ENCODE results near the gene TTC7B.

TTC7B gene

DNA sequence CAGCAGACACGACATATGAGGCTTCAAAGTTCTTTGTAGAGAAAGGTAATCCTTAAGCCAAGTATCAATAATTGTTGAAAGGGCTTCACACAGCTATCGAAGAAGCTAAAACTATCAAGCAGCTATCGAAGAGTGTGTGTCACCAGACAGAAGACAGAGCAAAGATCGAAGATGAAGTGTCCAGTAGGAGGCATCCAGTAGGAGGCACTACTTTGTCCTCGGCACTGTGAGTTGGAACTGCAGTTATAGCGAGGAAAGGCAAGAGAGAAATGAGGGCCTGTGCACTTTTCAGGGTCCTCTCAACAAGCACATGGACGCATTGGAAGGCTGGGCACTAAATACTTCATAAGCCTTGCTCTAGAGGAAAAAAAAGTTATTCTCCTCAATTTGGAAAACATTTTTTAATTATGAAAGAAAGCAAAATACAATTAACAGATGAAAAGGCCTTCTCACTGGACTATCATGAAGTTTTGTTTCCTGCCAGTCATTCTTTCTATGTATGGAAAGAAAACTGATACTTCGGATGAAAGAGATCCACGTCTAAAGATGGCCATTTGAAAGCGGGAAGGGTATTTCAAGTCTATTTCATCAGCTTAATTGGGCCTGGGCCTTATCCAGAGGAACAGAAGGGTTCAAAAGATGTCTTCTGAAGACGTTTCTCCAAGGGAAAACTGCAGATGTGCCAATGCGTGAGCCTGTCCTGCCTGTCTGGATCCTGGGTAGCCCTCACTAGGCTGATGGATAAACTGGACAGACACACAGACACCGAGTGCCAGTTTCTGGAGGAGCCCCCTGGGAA, 244.9 kb downstream of the TTC7B start:
- no peak overlapping the region for H3K4me2 ChIP-seq (ENCODE audit: insufficient read depth, low read length)
- TF ChIP-seq, protein P1, sequence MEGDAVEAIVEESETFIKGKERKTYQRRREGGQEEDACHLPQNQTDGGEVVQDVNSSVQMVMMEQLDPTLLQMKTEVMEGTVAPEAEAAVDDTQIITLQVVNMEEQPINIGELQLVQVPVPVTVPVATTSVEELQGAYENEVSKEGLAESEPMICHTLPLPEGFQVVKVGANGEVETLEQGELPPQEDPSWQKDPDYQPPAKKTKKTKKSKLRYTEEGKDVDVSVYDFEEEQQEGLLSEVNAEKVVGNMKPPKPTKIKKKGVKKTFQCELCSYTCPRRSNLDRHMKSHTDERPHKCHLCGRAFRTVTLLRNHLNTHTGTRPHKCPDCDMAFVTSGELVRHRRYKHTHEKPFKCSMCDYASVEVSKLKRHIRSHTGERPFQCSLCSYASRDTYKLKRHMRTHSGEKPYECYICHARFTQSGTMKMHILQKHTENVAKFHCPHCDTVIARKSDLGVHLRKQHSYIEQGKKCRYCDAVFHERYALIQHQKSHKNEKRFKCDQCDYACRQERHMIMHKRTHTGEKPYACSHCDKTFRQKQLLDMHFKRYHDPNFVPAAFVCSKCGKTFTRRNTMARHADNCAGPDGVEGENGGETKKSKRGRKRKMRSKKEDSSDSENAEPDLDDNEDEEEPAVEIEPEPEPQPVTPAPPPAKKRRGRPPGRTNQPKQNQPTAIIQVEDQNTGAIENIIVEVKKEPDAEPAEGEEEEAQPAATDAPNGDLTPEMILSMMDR (IDR thresholded peaks at IDR 0.05; ENCODE audit: borderline replicate concordance, extremely low read depth, low read length, poor library complexity, severe bottlenecking), result peak; percentile 18
- TF ChIP-seq EZH2 (IDR thresholded peaks at IDR 0.05; ENCODE audit: borderline replicate concordance, low read depth, low read length, severe bottlenecking), result no peak
- H3K4me1 ChIP-seq (ENCODE audit: insufficient read depth, low read length), result no peaks in the 10 kb centered on the region
- no peak overlapping the region for H3K9ac ChIP-seq (ENCODE audit: low read depth, low read length)
- no peak overlapping the region for H3K4me3 ChIP-seq (ENCODE audit: low read depth in 1 of 2, low read length in 2 of 2)
- DNase-seq, result no peak
- H3K79me2 ChIP-seq (ENCODE audit: insufficient read depth, low read length), result no peaks in the 10 kb centered on the region
- H3K36me3 ChIP-seq (ENCODE audit: insufficient read depth, low read length), result no peaks in the 10 kb centered on the region
- no peak overlapping the region for H3K27ac ChIP-seq (ENCODE audit: low read length)
- ATAC-seq (ENCODE audit: insufficient read depth, low read depth), result no peak
- no peaks in the 10 kb centered on the region for H3K27me3 ChIP-seq (ENCODE audit: insufficient read depth, low read length, poor library complexity)
- H3K9me3 ChIP-seq (ENCODE audit: insufficient read depth, low read length, severe bottlenecking), result no peaks in the 10 kb centered on the region
- no peaks in the 10 kb centered on the region; the same call in 1 of the 2 replicates for H4K20me1 ChIP-seq (ENCODE audit: insufficient read depth, low read length)
- H2AFZ ChIP-seq (ENCODE audit: low read depth, low read length), result no peak overlapping the region

DNA sequence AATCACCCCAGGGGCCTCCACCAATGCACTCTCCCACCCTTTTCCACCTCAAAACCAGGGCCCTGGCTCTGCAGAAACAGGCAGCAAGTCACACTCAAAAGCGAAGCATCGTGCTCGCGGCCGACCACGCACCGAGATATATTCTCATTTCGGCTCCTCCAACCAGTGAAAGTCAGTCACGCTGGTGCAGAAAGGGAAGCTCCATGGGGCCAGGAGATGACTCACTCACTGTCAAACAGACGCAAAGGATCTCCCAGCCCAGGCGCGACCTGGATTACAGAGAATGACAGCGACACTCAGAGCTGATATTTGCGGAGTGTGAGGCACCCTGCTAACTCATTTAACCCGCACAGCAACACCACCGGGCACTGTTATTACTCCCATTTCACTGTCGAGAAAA, 245.8 kb downstream of the TTC7B start:
- Histone ChIP-seq H3K36me3 (ENCODE audit: insufficient read depth, low read length) (no peaks in the 10 kb centered on the region), H4K20me1 (ENCODE audit: insufficient read depth, low read length) (no peaks in the 10 kb centered on the region; the same call in 1 of the 2 replicates), H3K4me3 (ENCODE audit: low read depth in 1 of 2, low read length in 2 of 2) (no peak overlapping the region), H3K9me3 (ENCODE audit: insufficient read depth, low read length, severe bottlenecking) (no peaks in the 10 kb centered on the region), H3K4me2 (ENCODE audit: insufficient read depth, low read length) (no peak overlapping the region), H2AFZ (ENCODE audit: low read depth, low read length) (no peak overlapping the region), H3K4me1 (ENCODE audit: insufficient read depth, low read length) (no peaks in the 10 kb centered on the region), H3K27me3 (ENCODE audit: insufficient read depth, low read length, poor library complexity) (no peaks in the 10 kb centered on the region), H3K27ac (ENCODE audit: low read length) (no peak overlapping the region), H3K9ac (ENCODE audit: low read depth, low read length) (no peak overlapping the region), H3K79me2 (ENCODE audit: insufficient read depth, low read length) (no peaks in the 10 kb centered on the region)
- no peak for ATAC-seq (ENCODE audit: insufficient read depth, low read depth)
- TF ChIP-seq EZH2 (IDR thresholded peaks at IDR 0.05; ENCODE audit: borderline replicate concordance, low read depth, low read length, severe bottlenecking), result no peak
- TF ChIP-seq, protein P1 (IDR thresholded peaks at IDR 0.05; ENCODE audit: borderline replicate concordance, extremely low read depth, low read length, poor library complexity, severe bottlenecking), result no peak
- DNase-seq, result no peak

DNA sequence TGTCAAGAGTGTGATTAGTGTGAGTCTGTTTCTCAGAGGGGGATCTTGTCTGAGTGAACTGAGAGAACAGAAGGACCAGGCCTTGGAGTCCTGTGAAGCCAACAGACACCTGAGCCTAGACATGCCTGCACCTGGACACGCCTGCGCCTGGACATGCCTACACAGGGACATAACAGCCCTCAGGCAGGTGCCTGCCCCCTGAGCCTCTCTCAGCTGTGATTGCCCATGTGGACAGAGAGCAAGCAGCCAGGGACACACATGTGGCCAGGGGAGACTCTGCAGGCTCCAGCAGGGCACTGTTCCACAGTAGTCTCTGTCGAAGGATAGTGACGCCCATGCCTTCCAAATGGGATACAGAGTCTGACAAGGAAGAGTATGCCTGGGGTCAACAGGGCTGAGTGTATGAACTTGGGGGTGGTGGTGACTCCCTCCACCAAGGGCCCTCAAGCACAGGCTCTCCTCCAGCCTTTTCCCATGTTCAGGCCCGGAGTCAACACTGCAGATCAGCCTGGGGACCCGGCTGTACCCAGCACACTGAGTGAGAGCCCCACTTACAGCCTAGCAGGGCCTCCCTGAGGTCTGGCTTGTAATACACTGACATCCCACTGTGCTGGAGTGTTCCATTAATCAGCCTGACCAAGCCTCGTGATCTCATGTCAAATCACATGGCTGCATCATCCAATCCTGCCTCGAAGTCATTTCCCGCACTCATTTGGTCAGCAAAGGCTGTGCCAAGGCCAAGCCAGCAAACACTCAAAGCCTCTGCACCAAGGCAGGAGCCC, 246.4 kb downstream of the TTC7B start:
- no peak overlapping the region for H3K9ac ChIP-seq (ENCODE audit: low read depth, low read length)
- H2AFZ ChIP-seq (ENCODE audit: low read depth, low read length), result no peak overlapping the region
- no peaks in the 10 kb centered on the region; the same call in 1 of the 2 replicates for H4K20me1 ChIP-seq (ENCODE audit: insufficient read depth, low read length)
- no peak overlapping the region for H3K4me2 ChIP-seq (ENCODE audit: insufficient read depth, low read length)
- no peaks in the 10 kb centered on the region for H3K79me2 ChIP-seq (ENCODE audit: insufficient read depth, low read length)
- no peak overlapping the region for H3K27ac ChIP-seq (ENCODE audit: low read length)
- DNase-seq, result no peak
- H3K4me1 ChIP-seq (ENCODE audit: insufficient read depth, low read length), result no peaks in the 10 kb centered on the region
- H3K4me3 ChIP-seq (ENCODE audit: low read depth in 1 of 2, low read length in 2 of 2), result no peak overlapping the region
- H3K27me3 ChIP-seq (ENCODE audit: insufficient read depth, low read length, poor library complexity), result no peaks in the 10 kb centered on the region
- TF ChIP-seq EZH2 (IDR thresholded peaks at IDR 0.05; ENCODE audit: borderline replicate concordance, low read depth, low read length, severe bottlenecking), result no peak
- TF ChIP-seq, protein P1 (IDR thresholded peaks at IDR 0.05; ENCODE audit: borderline replicate concordance, extremely low read depth, low read length, poor library complexity, severe bottlenecking), result no peak
- H3K36me3 ChIP-seq (ENCODE audit: insufficient read depth, low read length), result no peaks in the 10 kb centered on the region
- no peak for ATAC-seq (ENCODE audit: insufficient read depth, low read depth)
- H3K9me3 ChIP-seq (ENCODE audit: insufficient read depth, low read length, severe bottlenecking), result no peaks in the 10 kb centered on the region
